Prostate gland (tissue), 2 donors: Measurements from ENCODE around the gene RNF223.

ENCODE experiments used
- CTCF ChIP-seq, 4 experiments: fragments of 200-600 bp in 2 of 4; fragments of 450-650 bp in 2 of 4; sonication (generic) in 2 of 4; IDR thresholded peaks; 1 replicate in 3 of 4; 2 replicates in 1 of 4; pipeline ENCODE4 v1.5.1; 2016 to 2019; ENCODE audit warnings: antibody characterized with exemption in 4 of 4, mild to moderate bottlenecking in 2 of 4, moderate library complexity in 2 of 4
- POLR2A ChIP-seq: fragments of 450-650 bp; IDR thresholded peaks from one replicate; pipeline ENCODE4 v1.6.1; 2016; ENCODE audit warnings: antibody characterized with exemption, mild to moderate bottlenecking
- POLR2AphosphoS5 ChIP-seq: sonication (generic); formaldehyde crosslinking; IDR thresholded peaks from one replicate; pipeline ENCODE4 v1.6.1; 2017; ENCODE audit warnings: antibody characterized with exemption

GRCh38 chr1:1046767-1047166 lies 27.3 kb downstream of the RNF223 start:
- TF ChIP-seq POLR2A (no peak), CTCF (IDR thresholded peaks at IDR 0.05) (no peak), POLR2AphosphoS5 (no peak)
